ENCODE data around the gene PLXNA4.

Gene PLXNA4

DNA sequence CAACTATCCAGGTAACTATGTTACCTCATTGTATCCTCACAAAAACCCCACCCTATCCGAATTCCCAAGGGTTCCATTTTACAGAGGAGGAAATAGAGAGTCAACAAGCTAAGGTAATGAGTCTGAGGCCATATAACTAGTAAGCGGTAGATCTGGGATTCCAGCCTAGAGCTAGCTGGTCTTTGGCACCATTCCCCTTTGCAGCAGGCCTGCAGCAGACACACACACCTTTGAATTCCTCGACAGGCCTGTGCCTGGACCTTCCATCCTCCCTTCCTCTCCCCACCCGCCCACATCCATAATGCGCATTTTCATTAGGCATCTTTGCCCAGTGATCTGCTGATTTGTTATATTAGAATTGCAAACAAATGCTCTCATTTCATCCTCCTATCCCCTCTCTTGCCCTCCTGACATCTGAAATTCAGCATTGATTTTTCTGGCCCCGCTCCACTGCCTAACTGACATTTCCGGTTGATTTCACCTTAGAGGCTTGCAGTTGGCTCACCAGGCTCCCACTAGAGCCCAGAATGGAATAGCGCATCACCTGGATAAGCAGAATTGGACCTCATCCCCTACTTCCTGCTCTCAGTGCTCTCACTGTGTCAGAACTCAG lies 129.5 kb downstream of the PLXNA4 start:
- TF ChIP-seq, protein P1, sequence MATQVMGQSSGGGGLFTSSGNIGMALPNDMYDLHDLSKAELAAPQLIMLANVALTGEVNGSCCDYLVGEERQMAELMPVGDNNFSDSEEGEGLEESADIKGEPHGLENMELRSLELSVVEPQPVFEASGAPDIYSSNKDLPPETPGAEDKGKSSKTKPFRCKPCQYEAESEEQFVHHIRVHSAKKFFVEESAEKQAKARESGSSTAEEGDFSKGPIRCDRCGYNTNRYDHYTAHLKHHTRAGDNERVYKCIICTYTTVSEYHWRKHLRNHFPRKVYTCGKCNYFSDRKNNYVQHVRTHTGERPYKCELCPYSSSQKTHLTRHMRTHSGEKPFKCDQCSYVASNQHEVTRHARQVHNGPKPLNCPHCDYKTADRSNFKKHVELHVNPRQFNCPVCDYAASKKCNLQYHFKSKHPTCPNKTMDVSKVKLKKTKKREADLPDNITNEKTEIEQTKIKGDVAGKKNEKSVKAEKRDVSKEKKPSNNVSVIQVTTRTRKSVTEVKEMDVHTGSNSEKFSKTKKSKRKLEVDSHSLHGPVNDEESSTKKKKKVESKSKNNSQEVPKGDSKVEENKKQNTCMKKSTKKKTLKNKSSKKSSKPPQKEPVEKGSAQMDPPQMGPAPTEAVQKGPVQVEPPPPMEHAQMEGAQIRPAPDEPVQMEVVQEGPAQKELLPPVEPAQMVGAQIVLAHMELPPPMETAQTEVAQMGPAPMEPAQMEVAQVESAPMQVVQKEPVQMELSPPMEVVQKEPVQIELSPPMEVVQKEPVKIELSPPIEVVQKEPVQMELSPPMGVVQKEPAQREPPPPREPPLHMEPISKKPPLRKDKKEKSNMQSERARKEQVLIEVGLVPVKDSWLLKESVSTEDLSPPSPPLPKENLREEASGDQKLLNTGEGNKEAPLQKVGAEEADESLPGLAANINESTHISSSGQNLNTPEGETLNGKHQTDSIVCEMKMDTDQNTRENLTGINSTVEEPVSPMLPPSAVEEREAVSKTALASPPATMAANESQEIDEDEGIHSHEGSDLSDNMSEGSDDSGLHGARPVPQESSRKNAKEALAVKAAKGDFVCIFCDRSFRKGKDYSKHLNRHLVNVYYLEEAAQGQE (IDR thresholded peaks at IDR 0.05; ENCODE audit: insufficient read depth in 1 of 2, low read depth in 2 of 2, low read length in 2 of 2) = no peak
- no peak for TF ChIP-seq FOXP2 (optimal IDR thresholded peaks at IDR 0.05; ENCODE audit: borderline replicate concordance, extremely low read depth, extremely low read length, insufficient read depth)
- no peak for TF ChIP-seq POLR2AphosphoS5 (IDR thresholded peaks at IDR 0.05; ENCODE audit: low read depth, low read length)
- TF ChIP-seq TAF1 (IDR thresholded peaks at IDR 0.05; ENCODE audit: borderline replicate concordance, insufficient read depth, low read length) = no peak
- no peak for TF ChIP-seq SIN3A (IDR thresholded peaks at IDR 0.05; ENCODE audit: borderline replicate concordance, insufficient read depth, low read length)

DNA sequence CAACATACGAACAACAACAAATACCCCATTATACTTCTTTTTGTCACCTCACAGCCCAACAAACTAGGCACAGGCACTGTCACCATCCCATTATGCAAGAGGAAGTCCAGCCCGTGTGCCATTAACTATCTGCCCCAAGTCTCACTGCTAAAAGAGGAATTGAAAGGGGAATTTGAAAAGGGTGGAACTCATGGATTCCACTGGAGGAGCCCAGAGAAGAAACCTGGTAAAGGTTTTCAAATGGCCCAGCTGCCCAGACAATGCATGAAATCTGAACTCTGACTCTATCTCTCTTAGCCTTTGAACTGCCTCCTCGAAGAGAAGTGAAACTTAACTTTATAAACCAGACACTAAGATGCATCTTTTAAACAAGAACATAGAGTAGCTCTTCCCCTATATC lies 130.0 kb downstream of the PLXNA4 start:
- no peak for TF ChIP-seq POLR2AphosphoS5 (IDR thresholded peaks at IDR 0.05; ENCODE audit: low read depth, low read length)
- TF ChIP-seq SIN3A (IDR thresholded peaks at IDR 0.05; ENCODE audit: borderline replicate concordance, insufficient read depth, low read length) = no peak
- TF ChIP-seq, protein P1 (IDR thresholded peaks at IDR 0.05; ENCODE audit: insufficient read depth in 1 of 2, low read depth in 2 of 2, low read length in 2 of 2) = no peak
- TF ChIP-seq TAF1 (IDR thresholded peaks at IDR 0.05; ENCODE audit: borderline replicate concordance, insufficient read depth, low read length) = no peak
- TF ChIP-seq FOXP2 (optimal IDR thresholded peaks at IDR 0.05; ENCODE audit: borderline replicate concordance, extremely low read depth, extremely low read length, insufficient read depth) = no peak

DNA sequence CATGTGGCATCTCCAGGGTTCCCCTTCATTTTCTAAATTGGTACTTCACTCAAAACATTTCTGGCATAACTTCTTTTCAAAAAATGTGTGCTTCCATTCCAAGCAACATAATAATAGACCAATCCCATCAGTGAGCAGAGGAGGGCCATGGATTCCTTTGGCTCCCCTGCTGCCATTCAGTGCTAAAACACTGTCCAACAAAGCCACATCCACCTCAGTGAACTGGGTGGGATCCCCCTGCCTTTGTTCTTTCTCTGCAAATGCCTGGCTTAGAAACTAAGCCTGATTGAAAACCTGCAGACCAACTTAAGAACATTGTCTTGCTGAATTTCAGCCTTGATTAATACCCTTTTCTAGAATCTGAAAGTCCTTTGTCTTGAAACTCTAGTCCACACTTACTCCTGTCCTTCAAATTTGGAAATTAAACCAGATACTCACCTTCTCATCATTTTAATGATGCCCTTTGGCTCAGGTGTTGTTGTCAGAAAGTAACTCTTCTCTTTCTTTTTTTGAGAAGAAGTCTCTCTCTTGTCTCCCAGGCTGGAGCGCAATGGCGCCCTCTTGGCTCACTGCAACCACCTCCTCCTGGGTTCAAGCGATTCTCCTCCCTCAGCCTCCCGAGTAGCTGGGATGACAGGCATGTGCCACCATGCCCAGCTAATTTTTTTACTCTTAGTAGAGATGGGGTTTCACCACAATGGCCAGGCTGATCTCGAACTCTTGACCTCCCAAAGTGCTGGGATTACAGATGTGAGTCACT lies 132.3 kb downstream of the PLXNA4 start:
- TF ChIP-seq FOXP2 (optimal IDR thresholded peaks at IDR 0.05; ENCODE audit: borderline replicate concordance, extremely low read depth, extremely low read length, insufficient read depth) = no peak

DNA sequence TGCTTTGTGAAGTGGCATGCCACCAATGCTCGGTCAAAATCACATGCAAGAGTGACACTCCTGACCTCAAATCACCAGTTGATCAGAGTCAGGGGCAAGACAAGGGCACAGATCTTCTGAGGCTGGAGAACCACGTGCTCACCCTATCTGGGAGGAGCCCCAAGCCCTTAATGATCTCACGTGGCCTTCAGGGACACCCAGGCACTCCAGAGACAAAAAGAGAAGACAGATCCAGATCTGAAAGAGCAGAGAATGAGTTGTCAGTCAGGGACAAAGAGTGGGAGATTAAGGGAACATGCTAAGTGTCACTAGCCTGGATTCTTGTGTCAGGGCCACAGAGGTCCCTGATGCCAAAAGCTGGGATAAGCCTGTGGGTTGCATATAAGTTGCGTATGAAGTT lies 134.3 kb downstream of the PLXNA4 start:
- no peak for TF ChIP-seq SIN3A (IDR thresholded peaks at IDR 0.05; ENCODE audit: borderline replicate concordance, insufficient read depth, low read length)
- no peak for TF ChIP-seq TAF1 (IDR thresholded peaks at IDR 0.05; ENCODE audit: borderline replicate concordance, insufficient read depth, low read length)
- TF ChIP-seq FOXP2 (optimal IDR thresholded peaks at IDR 0.05; ENCODE audit: borderline replicate concordance, extremely low read depth, extremely low read length, insufficient read depth) = no peak
- TF ChIP-seq, protein P1 (IDR thresholded peaks at IDR 0.05; ENCODE audit: insufficient read depth in 1 of 2, low read depth in 2 of 2, low read length in 2 of 2) = no peak
- no peak for TF ChIP-seq POLR2AphosphoS5 (IDR thresholded peaks at IDR 0.05; ENCODE audit: low read depth, low read length)

DNA sequence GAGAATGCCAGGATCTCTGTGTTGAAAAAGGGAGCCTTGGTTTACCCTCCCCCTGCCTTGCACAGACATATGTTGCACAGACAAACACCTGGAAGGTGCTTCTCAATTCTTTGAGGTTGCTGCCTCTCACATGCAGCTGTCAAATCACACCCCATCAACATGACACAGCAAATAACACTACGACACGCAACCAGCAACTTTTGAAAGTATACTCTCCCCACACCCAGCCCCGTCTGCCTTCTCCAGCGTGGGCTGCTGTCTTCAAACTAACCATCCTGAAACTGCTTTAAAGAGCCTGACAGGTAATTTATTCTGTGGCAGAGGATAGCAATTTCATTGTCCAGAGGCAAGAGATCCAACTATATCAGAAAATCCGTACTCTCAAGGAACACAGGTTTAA lies 136.1 kb downstream of the PLXNA4 start:
- no peak for TF ChIP-seq FOXP2 (optimal IDR thresholded peaks at IDR 0.05; ENCODE audit: borderline replicate concordance, extremely low read depth, extremely low read length, insufficient read depth)

DNA sequence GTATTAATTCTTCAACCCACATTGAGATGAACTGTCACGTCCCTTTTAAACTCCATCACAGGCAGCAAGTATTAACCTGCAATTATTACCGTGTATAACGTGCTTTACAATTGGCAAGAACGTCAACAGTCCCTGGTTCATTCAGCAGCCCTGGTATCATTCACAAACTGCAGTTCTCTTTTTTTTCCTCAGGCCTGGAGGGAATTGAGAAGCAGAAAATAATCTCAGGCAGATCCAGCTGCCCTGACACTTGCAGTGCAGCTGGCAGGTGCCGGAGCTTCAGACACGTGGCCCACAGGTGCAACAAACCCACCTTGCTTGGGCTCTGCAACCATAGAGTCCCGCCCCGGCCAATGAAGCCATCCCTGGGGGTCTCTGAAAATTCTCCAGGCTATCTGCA lies 137.3 kb downstream of the PLXNA4 start:
- TF ChIP-seq TAF1 (IDR thresholded peaks at IDR 0.05; ENCODE audit: borderline replicate concordance, insufficient read depth, low read length) (no peak), POLR2AphosphoS5 (IDR thresholded peaks at IDR 0.05; ENCODE audit: low read depth, low read length) (no peak), FOXP2 (optimal IDR thresholded peaks at IDR 0.05; ENCODE audit: borderline replicate concordance, extremely low read depth, extremely low read length, insufficient read depth) (no peak), SIN3A (IDR thresholded peaks at IDR 0.05; ENCODE audit: borderline replicate concordance, insufficient read depth, low read length) (no peak)
- TF ChIP-seq, protein P1 (IDR thresholded peaks at IDR 0.05; ENCODE audit: insufficient read depth in 1 of 2, low read depth in 2 of 2, low read length in 2 of 2) = no peak
